PC-9 (cell line): ENCODE data around the gene GTF3C1.

Source experiments
- CTCF ChIP-seq: fragments of 200-600 bp; sonication (generic); conservative IDR thresholded peaks from 2 replicates; pipeline ENCODE4 v1.6.1; 2017; ENCODE audit warnings: mixed run types, antibody characterized with exemption, mild to moderate bottlenecking, moderate library complexity
- EZH2 ChIP-seq: fragments of 200-600 bp; sonication (generic); IDR thresholded peaks from 2 replicates; pipeline ENCODE4 v1.8.0; 2017; ENCODE audit warnings: antibody characterized with exemption, low read depth

- TF ChIP-seq CTCF (no peak), EZH2 (no peak)
Measured at GRCh38 chr16:27514806-27515205, 34.9 kb downstream of the GTF3C1 start.
